Cerebellar nuclear complex (tissue), 1 donor: Measurements from ENCODE around the gene LPP.
"Not testable (repeated sequence)": the region's sequence is repeated elsewhere in the genome, so short reads cannot be mapped to it uniquely, and the experiment has no call there.

ENCODE experiments used
- DNase-seq, 2 experiments: peaks; one replicate each; lab custom pipeline; 2025; lab: John Stamatoyannopoulos, UW

Gene LPP

GRCh38 chr3:188589071-188589470 lies 435.1 kb downstream of the LPP start:
- DNase-seq: no peak

- no peak for DNase-seq
Measured at GRCh38 chr3:188589771-188590170, 435.8 kb downstream of the LPP start.

GRCh38 chr3:188590557-188590956 lies 436.6 kb downstream of the LPP start:
- DNase-seq: no peak

- no peak for DNase-seq
Measured at GRCh38 chr3:188594139-188594538, 440.2 kb downstream of the LPP start.

GRCh38 chr3:188595890-188596376 lies 442.0 kb downstream of the LPP start:
- DNase-seq: no peak

GRCh38 chr3:188598894-188599293 lies 444.9 kb downstream of the LPP start:
- no peak for DNase-seq

GRCh38 chr3:188602111-188602510 lies 448.2 kb downstream of the LPP start:
- no peak for DNase-seq

GRCh38 chr3:188602620-188603019 lies 448.7 kb downstream of the LPP start:
- no peak for DNase-seq

GRCh38 chr3:188604651-188605050 lies 450.7 kb downstream of the LPP start:
- no peak for DNase-seq

- no peak for DNase-seq
Measured at GRCh38 chr3:188605231-188605630, 451.3 kb downstream of the LPP start.

GRCh38 chr3:188605905-188606304 lies 451.9 kb downstream of the LPP start:
- DNase-seq: no peak

GRCh38 chr3:188607805-188608315 lies 453.9 kb downstream of the LPP start:
- no peak for DNase-seq

- DNase-seq: no peak
Measured at GRCh38 chr3:188608401-188608800, 454.4 kb downstream of the LPP start.

GRCh38 chr3:188613721-188614120 lies 459.8 kb downstream of the LPP start:
- not testable (repeated sequence) for DNase-seq

GRCh38 chr3:188617270-188617669 lies 463.3 kb downstream of the LPP start:
- DNase-seq: no peak

GRCh38 chr3:188617988-188618701 lies 464.2 kb downstream of the LPP start:
- no peak for DNase-seq

- no peak for DNase-seq
Measured at GRCh38 chr3:188620752-188621151, 466.8 kb downstream of the LPP start.

- DNase-seq: no peak
Measured at GRCh38 chr3:188624384-188624783, 470.4 kb downstream of the LPP start.

- DNase-seq: no peak
Measured at GRCh38 chr3:188624828-188625227, 470.9 kb downstream of the LPP start.

- DNase-seq: no peak
Measured at GRCh38 chr3:188627652-188628051, 473.7 kb downstream of the LPP start.

- DNase-seq: no peak
Measured at GRCh38 chr3:188631291-188632010, 477.5 kb downstream of the LPP start.

GRCh38 chr3:188633206-188633605 lies 479.2 kb downstream of the LPP start:
- no peak for DNase-seq

GRCh38 chr3:188634285-188634684 lies 480.3 kb downstream of the LPP start:
- no peak for DNase-seq
